ENCODE data around the gene IMMP2L.

The IMMP2L gene

DNA sequence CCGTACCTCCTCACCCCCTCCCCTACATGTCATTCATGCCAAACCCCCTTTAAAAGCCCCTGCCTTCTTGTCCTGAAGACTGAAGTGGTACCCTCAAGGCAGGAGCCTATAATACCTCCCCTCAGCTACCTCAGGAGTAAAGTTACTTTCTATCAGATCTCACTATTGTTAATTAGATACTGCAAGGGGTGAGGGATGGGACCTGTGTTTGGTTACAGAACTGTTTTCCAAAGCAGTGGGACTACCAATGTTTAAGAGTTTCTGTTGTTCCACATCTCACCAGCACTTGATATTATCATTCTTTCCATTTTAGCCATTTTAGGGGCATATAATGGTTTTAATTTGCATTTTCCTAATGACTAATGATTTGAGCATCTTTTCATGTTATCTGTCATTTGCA, 668.2 kb downstream of the IMMP2L start:
- DNase-seq, result no peak

DNA sequence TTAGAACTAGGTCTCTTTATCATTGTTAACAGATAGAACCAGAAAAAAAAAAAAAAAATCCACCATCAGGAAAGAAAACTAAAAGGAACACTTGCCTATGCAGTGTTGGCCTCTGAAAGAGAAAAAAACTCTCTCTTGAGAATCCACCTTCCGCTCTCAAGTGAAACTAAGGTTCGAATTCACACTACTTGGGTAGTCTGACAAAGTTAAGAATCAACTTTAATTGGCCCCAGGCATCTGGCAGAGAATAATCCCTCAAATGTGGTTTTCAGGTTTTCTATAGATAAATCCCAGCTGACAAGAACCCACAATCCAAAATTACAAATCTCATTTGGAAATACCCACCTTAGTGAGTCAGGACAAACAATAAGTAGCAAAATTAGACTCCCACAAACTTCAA, 671.1 kb downstream of the IMMP2L start:
- no peak for DNase-seq

DNA sequence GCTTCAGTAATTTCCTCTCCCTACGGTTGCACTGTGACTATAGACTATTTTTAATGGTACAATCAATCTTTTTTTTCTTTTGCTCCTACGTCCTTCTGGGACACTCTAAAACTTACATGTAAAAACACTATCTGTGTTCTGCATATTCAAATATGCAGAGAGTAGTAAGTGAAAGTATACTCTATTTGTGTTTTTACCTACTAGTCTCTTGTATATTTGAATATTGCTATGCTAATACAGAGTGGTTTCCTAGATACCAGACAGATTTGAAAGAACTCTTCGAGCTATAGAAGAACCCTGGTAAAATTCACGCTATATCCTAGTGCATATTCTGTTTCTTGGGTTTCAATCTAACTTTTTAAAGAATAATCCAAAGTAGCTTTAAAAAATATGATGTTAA, 672.2 kb downstream of the IMMP2L start:
- DNase-seq, result no peak

DNA sequence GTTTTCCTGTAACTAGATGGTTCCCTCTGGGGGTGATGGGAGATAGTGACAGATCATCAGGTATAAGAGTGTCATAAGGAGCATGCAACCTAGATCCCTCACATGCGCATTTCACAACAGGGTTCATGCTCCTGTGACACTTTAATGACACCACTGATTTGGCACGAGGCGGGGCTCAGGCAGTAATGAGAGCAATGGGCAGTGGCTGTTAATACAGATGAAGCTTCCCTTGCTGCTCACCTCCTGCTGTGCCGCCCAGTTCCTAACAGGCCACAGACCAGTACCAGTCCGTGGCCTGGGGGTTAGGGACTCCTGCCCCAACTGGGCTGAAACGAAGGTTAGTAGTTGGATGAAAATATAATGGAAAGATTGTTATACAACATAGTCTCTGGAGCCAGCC, 673.0 kb downstream of the IMMP2L start:
- DNase-seq, result no peak

DNA sequence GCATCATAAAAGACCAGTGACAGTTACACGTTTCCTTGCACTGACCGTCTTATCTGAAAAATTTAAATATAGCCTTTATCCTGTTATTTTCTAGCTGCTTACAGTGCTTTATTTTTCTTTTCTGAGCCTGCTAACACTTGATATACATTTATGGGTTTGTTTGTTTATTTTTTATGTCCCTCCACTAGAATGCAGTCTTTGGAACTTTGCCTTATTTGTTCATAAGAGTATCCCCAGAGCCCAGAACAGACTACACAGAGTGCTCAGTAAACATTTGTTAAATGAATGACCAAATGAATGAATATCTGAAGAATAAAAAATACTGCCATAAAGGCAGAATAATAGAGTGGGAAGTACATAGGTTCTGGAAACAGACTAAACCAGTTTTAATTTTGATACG, 673.7 kb downstream of the IMMP2L start:
- DNase-seq, result peak; percentile 13

DNA sequence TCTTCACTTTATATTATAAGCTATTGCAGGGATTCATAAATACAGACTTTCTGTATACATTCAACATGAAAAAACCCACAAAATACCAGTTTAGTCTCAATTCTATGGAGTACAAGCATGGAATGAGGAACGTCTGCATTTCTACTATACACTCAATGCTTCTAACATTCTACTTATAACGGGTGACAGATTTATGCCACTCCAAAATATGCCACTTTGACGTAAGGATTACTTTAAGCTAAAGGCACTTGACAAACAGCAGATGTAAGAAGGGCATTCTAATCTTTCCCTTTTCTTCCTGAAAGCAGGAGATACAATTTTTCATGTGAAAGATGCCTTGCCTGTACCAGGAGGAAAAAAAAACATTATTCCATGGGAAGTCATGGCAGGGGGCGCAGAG, 676.8 kb downstream of the IMMP2L start:
- no peak for DNase-seq

DNA sequence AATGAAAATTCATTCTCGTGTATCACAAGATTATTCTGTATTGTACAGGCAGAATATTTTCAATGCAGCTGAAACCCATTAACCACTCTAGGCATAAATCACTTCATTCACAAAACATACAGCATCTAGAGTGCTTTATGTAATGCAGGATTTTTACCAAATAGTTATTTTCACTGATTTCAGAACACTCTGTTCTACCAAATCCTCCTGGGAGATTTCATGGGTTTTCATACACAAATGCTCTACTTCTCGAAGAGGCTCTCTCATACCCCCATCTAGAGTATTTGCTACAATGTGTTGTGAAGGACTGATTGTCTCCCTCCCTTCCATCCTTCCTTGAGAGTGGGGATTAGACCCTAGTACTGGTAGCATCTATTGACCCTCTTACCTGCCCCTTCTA, 680.6 kb downstream of the IMMP2L start:
- no peak for DNase-seq

DNA sequence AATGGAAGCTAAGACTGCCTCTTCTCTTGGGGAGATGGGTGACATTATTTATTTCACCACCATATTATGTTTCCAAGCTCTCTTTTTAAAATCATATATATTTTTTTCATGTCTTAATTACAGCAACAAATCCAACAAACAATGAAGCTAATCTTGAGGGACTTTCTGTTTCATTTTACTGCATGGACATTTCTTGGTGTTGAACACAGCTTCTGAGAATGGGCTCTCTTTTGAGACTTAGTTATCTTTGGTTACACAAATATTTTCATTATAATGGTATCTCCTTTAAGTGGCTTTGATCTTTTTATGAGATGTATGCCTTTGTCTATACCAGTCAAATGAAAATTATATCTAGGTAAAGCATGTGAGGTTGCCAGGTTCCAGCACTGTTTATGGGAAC, 681.3 kb downstream of the IMMP2L start:
- DNase-seq, result no peak

DNA sequence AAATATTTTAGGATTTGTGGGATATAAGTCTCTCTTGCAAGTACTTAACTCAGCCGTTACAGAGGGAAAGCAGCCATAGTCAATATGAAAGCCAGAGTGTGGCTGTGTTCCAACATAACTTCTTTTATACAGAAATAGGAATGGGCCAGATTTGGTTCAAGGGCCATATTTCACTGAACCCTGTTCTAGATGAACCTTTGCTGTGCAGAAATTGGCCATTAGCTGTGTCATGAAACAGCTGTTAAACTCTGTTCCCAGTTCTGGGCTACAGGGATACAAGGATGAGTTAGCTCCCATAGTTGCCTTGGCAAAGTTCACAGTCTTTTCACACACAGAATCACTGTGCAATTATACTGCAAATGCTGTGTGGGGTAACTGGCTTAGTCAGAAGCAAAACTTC, 685.3 kb downstream of the IMMP2L start:
- DNase-seq, result no peak

DNA sequence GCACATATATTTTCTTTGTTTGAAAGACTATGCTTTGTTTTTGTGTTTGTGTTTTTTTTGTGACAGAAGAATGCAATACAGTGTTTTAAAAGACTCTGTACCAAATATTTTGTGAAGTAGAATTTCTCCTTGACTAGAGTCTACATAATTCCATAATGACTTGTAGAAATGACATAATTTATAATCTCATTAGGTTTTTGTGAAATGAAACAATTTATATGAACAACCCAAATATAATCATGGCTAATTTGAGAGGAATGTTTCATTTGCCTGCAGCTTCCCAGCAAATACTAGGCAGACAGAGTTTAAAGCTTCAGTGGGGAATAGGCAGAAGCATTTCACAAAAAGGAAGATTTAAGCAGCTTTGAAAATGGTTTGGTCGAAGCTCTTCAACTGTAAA, 686.9 kb downstream of the IMMP2L start:
- no peak for DNase-seq

DNA sequence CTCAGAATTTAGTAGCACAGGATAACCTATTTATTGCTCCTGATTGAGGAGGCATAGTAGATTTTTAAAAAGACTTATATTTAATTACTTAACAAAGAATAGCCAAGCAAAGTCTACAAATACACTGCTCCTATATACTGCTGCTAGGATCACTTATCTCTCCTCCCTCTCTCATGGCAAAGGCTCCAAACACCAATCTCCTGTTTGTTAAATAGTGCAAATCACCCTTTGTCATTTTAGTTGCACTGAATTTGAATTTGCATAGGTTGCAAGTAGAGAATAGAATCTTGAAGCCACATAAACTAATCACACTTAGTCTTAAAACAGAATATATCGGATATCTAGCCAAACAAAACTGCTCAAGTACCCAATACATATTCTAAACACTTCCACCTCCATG, 690.4 kb downstream of the IMMP2L start:
- DNase-seq, result no peak

DNA sequence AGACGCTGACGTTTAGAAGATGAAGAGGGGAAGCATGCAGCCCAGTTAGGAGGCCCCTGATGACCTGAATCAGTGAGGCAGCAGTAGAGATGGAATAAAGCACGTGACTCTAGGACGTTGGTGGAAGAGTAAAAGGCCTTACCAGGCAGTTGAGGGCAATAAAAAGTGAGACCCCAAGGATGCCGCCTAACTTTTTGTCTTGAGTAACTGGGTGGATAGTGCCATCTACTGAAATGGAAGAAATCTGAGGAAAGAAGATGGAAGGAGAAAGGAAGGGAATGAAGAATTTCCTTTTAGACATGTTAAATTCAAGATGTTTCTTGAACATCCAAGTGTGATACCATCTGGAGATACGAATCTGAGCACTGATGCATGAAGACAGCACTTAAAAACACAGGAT, 691.4 kb downstream of the IMMP2L start:
- no peak for DNase-seq

DNA sequence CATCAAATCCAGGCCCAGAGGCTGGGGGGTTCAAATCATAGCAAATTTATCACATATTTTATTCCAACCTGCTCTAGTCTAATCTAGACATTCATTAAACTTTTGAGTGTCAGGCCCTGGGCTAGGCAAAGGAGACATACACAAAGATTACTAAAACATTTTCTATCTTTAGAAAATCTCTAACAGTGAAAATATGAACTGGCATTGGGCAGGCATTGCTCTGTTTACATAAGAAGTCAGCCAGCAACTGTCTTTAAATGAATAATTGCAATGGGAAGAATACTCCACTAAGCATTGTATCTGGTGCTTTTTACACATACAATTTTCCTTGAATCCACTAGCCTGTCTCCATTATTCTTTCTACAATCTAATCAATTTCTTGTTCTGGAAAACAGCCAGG, 693.8 kb downstream of the IMMP2L start:
- no peak for DNase-seq

DNA sequence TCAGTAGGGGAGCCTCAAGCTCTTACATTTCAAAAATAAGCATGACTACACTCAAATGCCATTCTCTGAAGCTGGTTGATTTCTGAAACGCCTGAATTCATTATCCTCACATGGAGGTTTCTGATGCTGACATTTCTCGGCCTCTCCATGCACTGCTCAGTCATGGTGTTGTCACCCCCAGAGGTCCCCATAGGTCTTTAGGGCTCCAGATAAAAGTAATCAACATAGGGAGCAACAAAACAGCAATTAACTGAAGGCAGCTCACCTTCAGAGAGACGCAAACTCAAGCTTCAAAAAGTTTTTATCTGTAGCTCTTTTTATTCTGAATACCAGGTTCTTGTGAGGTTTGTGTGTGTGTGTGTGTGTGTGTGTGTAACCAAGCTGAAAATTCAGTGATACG, 694.5 kb downstream of the IMMP2L start:
- no peak for DNase-seq

DNA sequence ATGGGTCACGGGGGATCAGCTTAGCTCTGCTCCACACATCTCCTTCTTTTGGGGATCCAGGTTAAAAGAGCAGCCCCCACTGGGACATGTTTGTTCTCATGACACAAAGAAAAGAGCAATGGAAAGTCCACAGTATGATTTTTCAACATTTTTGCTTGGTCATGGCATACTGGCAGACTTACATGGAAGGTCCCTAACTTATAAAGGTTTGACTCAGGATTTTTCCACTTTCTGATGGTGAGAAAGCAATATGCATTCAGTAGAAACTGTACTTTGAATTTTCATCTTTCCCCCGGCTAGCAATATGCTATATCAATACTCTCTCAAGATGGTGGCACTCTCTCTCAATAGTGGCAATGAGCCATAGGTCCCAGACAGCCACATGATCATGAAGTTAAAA, 699.0 kb downstream of the IMMP2L start:
- DNase-seq, result no peak

DNA sequence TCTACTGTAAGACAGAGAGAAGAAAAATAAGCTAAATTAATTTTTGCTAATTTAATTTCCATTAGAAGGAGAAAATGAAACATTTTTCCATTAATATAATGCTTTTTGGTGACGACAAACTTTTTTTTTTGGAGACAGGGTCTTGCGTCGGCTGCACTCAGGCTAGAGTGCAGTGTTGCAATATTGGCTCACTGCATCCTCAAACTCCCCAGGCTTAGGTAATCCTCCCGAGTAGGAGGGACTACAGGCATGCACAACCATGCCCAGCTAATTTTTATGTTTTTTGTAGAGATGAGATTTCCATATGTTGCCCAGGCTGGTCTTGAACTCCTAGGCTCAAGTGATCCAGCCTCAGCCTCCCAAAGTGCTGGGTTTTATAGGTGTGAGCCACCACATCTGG, 701.1 kb downstream of the IMMP2L start:
- DNase-seq, result no peak

DNA sequence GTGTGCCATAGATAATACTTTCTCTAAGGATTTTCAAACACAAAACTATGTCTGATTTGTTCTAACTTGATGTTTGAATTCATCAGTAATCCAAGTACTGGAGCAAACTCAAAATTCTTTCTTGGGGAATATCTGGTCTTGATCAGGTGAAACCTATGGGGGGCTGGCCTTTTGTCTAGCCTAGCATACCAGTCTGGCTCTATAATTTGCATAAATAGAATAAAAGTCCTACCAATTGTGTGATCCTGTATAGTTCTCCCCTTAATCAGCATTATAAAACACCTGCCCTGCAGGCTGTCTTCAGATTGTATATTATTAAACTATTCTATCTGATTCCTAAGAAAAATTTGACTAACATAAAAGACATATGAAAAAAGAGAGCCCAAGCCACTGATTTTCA, 705.2 kb downstream of the IMMP2L start:
- DNase-seq, result no peak

DNA sequence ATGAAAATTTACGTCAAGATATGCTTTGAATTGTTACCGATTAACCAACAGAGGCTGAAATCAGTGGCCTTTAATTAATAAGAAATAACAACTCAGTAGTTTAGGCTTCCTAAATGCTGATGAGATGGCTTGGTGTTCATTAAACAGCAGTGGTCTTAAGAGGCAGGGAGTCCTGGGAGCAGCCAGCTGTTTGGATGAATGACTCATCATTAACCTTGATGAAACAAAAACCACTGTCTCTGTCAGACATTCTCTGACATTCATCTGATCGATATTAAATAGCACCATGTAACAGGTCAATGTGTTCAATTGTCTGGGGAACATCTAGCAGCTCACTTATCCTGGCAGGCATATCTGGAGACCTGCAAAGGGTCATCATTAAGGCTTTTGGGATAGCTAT, 705.6 kb downstream of the IMMP2L start:
- no peak for DNase-seq

DNA sequence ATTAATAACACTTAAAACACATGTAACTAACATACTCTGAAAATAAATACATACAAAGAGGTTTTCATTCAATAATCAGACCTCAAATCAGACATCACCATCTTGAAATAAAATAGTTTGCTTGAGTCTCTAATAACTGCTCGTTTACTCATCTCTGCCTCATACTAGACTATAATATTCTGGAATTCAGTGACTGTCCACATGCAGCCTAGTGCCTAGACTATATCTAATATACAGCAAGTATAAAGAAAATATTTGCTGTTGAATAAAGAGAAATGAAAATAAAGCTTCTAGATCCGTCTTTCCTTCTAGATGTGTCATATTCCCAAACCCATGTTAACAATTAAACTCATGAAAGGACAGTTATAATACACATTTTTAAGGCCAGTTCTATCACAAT, 707.6 kb downstream of the IMMP2L start:
- no peak for DNase-seq

DNA sequence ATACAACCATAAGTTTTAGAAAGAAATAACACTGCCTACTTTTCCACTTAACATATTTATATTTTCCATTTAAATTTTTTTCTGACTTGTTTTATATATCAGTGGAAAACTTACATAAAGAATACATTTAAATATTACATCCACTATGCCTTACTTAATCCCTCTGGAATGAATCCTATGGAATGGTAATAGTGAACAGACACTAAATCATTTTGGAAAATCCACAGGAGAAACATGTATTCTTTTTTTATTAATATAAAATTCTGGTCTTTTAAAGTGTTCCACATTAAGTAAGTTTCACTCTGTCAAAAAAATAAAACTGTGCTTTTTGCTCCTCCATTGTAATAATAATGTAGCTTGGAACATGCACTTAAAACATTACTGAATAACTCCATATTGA, 708.1 kb downstream of the IMMP2L start:
- no peak for DNase-seq

DNA sequence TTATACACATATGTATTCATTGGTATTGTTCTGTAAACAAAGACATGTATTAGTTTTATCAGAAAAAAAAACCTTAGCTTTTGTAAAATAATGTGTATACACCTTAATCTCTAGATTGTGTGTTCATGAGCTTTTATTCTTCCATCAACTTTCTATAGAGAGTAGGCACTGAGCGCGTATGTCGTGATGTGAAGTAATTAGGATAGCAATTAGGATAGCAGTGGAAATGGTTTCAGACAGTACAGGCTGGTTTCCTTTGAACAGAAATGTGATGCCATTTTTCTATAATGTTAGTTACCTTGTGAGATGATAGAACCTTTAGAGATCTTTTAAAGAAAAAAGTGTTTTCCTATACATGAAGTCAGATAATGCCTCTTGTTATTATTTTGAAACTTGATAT, 709.0 kb downstream of the IMMP2L start:
- DNase-seq, result no peak

DNA sequence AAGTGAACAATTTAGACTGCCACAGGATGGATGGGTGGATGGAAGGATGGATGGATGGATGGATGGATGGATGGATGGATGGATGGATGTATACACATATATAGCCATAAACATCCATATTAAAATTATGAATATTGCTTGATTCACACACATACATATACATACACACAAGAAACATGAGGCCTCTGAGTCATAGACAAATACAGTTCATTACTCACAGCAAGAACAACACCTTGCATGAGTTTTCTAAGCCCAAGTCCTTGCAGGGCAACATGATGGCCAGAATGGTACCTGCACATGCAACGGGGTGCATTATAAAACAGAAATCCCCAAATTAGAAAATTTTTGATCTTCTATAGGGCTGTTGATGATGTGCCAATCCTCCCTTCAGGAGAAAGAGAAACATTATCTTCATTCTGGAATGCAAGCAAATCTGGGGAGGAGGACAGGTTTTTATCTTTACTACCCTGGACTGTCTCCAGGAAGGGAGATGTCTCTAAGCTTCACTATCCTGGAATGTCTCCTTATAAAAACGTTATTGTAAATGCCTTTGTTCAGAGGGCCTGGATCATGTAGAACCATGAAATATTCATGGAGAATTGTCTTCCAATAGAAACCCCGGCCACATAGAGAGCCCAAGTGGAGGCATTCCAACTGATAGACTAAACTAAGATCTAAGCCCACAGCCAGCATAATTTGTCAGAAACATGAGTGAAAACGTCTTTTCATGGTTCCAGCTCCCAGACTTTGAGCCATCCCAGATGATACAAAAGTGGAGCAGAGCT, 709.9 kb downstream of the IMMP2L start:
- DNase-seq, result no peak

DNA sequence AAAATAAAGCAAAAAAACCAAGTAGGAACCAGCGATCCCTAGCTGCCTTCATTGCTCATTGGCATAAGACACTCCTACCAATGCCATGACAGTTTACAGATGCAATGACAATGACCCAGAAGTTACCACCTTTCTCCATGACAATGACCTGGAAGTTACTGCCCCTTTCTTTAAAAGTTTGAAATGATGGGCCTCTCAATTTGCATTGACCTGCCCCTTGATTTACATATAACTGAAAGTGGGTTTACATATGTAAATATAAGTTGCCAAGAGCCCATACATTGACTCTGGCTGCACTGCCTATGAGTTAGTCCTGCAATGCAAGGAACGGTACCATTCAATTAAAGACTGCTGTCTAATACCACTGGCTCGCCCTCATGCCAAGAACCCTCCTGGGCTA, 712.1 kb downstream of the IMMP2L start:
- DNase-seq, result no peak

DNA sequence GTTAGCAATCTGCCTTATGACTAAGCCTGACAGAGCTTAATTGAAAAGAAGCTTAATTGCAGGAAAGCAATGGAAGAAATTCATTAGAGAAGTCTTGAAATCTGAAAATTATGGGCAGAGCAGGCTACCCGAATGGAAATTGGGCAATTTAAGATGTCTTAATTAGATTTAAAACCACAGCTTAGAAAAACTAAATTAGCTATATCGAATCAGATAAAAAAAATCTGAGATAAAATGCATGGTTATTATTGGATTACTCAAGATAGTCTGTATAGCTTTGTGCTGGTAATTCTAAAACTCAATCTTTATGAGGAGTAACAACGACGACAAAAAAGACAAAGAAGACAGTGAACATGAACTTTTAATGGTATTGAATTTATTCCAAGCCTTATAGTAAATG, 719.5 kb downstream of the IMMP2L start:
- no peak for DNase-seq

DNA sequence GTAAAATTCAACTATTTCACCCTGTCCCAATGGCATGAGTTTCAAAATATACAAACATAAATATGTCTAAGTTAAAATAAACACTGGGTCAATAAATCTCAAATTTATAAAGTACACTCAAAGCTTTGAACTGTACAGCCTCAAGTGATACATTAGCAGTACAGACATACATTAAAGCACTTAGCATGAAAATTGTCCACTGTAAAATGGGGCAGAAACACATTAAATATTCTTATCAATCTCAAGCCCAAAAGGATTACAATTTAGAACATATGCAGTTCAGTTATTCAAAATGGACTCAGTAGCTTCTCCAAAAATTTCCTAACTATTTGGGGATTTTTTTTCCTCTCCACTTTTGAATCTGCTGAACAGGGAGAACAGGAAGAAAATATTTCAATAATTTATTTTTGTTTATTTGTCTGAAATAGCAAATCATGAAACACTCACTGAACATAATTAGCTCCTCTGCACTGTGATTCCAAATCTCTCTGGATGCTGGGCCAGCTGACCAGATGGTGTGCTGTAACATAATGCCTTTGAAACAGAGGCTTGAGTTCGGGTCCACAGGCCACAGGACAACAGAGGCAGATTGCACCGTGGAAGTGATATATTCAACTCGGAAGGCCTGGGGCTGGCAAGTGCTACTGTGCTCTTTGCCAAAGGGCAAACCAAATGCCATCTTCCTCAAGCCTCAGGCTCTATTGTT, 720.3 kb downstream of the IMMP2L start:
- peak; percentile 72 for DNase-seq
